Adrenal gland (tissue), 12 donors: ENCODE measurements around the gene ARHGAP25. TPM values are rescaled to one million over a fixed set of nuclear protein-coding genes. Genes with fewer than 3 reads are reported as not detected.

Source experiments
- DNase-seq, 7 donors: peaks; one replicate each; pipeline ENCODE4 v3.0.0-alpha.2; 2019 to 2020
- H3K27ac ChIP-seq, 5 donors: fragments of 200-600 bp; sonication (generic) in 4 of 5; 1 replicate in 3 of 5; 2 replicates in 2 of 5; pipeline versions ENCODE4 v1.5.1 to v1.8.0; 2016 to 2020; ENCODE audit warnings: mild to moderate bottlenecking in 1 of 5
- H3K27me3 ChIP-seq: fragments of 200-600 bp; 2 replicates; pipeline ENCODE4 v1.8.0; 2021
- H3K36me3 ChIP-seq, 2 donors: fragments of 200-600 bp; replicated peaks in 1 of 2; 1 replicate in 1 of 2; 2 replicates in 1 of 2; pipeline versions ENCODE4 v1.5.1 to v1.8.0; 2018 to 2022
- H3K4me1 ChIP-seq, 2 donors: fragments of 200-600 bp; replicated peaks in 1 of 2; 1 replicate in 1 of 2; 2 replicates in 1 of 2; pipeline versions ENCODE4 v1.5.1 to v1.8.0; 2018 to 2021
- H3K4me3 ChIP-seq, 4 donors: fragments of 200-600 bp; sonication (generic) in 3 of 4; one replicate each; pipeline ENCODE4 v1.5.1; 2016 to 2018
- H3K9me3 ChIP-seq, 3 donors: fragments of 200-600 bp; sonication (generic) in 1 of 3; replicated peaks in 1 of 3; 1 replicate in 2 of 3; 2 replicates in 1 of 3; pipeline versions ENCODE4 v1.5.1 to v1.8.0; 2016 to 2021
- POLR2A ChIP-seq, 2 donors: fragments of 450-650 bp; IDR thresholded peaks; one replicate each; pipeline ENCODE4 v1.6.1; 2017; ENCODE audit warnings: antibody characterized with exemption in 2 of 2, mild to moderate bottlenecking in 2 of 2, moderate library complexity in 1 of 2
- WGBS, 4 donors: extraction: QIAGEN DNeasy Blood & Tissue Kit in 2 of 4; methylation state at CpG; one replicate each; pipeline versions ENCODE4 v1.1.5 to v1.1.7; 2013 to 2017; 5-methylcytosine and 5-hydroxymethylcytosine counted together
- intact Hi-C, 2 donors: fragments of 100-400 bp; cut with DNase I; formaldehyde crosslinking; loops; one replicate each; pipeline versions ENCODE4 v1.14.1 to v1.15.0; 2022 to 2023
- polyA plus RNA-seq, 3 donors: library from polyadenylated mRNA; stranded (reverse); fragments of 200-250 nt in 2 of 3; fragments of 350-450 nt in 1 of 3; fragmentation: Illumina TruSeq in 1 of 3; extraction: RNeasy Lipid Tissue Mini Kit (QIAGEN cat#74804) in 1 of 3; gene quantifications; one replicate each; pipeline ENCODE4 v1.2.3, GENCODE V29; 2013 to 2014
- total RNA-seq, 9 donors: library from RNA; depleted of rRNA in 4 of 9; stranded (reverse); fragments of >200 nt in 4 of 9; fragments of 120-200 nt in 1 of 9; fragmentation: NEBNext Ultra II Directional in 1 of 9; extraction: Animal tissue kit (Norgen Biotek cat#: 25700) in 1 of 9; gene quantifications; one replicate each; pipeline versions ENCODE4 v1.1.0 to v1.2.4, GENCODE V29; 2013 to 2023
- TF ChIP-seq, protein P1 (sequence below), 6 experiments: fragments of 450-650 bp in 4 of 6; fragments of 200-600 bp in 2 of 6; sonication (generic) in 1 of 6; IDR thresholded peaks; 1 replicate in 5 of 6; 2 replicates in 1 of 6; pipeline versions ENCODE4 v1.5.1 to v1.8.0; 2016 to 2021; ENCODE audit warnings: antibody characterized with exemption in 6 of 6, mild to moderate bottlenecking in 2 of 6, moderate library complexity in 1 of 6
- donor health status: healthy with polysubstance abuse.
- donor health status: Bipolar disorder and iron deficiency.
- donor health status: DM: yes; HTN: yes; CAD: no.
- donor health status: DM: no; HTN: no; CAD: no.
- donor health status: DM: no; HTN: no; CAD: no.
- donor health status: DM: yes; HTN: yes; CAD: no.

The ARHGAP25 gene
- total and polyA plus RNA-seq, 12 donors = 5.5 to 17.6 (median 10.6) TPM

DNA sequence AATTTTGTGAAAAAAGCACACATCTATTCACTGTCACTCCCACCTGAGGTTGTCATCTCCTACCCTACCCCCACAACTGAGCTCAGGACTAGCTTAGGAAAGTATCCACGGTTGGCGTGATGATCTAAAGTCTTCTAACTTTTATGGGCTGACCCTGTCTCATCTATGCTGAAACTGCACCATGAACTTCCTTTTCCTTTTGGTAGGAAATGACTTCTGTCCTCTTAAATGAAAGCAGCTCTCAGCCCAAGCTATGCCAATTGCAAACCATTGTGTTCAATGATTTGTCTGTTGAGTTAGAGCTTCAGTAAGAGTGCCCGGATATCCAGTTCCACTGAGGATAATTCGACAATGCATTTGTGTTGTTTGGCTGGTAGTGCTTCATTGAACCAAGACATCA, 52.7 kb downstream of the ARHGAP25 start:
- intact Hi-C loops = no loop called here
- H3K27ac ChIP-seq = no peak overlapping the region
- H3K27me3 ChIP-seq = no peaks in the 10 kb centered on the region
- no peak for TF ChIP-seq POLR2A (IDR thresholded peaks at IDR 0.05)
- 62 to 79% (median 78%) methylated on average over 4 of the region's 4 CpGs for WGBS, 4 donors
- no peaks in the 10 kb centered on the region for H3K9me3 ChIP-seq
- peaks cover 0 to 13% of the 10 kb centered on the region in 2 donors for H3K36me3 ChIP-seq
- H3K4me1 ChIP-seq = peaks cover 0 to 6% of the 10 kb centered on the region in 2 donors
- H3K4me3 ChIP-seq = no peak overlapping the region
- no peak for DNase-seq

DNA sequence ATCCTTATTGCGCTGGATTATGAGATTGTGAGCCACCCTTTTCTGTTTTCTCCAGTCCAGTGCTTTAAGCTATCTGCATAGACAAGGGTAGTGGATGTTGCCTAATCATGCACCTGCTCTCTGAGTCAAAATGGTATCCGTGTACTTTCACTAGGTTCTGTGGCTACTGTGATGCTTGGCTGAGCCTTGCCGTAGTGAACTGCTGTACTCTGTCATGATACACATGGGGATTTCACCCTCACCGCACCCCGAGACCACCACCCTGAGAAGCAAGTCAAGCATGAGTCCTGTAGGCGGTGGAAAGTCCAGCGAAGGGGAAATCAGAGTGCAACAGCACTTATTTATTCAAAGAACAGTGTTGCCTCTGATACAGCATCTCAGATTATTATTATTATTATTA, 55.0 kb downstream of the ARHGAP25 start:
- H3K9me3 ChIP-seq = no peaks in the 10 kb centered on the region
- H3K4me3 ChIP-seq = no peak overlapping the region
- DNase-seq = no peak
- 79 to 94% (median 89%) methylated on average over 7 of the region's 7 CpGs for WGBS, 4 donors
- TF ChIP-seq, protein P1, sequence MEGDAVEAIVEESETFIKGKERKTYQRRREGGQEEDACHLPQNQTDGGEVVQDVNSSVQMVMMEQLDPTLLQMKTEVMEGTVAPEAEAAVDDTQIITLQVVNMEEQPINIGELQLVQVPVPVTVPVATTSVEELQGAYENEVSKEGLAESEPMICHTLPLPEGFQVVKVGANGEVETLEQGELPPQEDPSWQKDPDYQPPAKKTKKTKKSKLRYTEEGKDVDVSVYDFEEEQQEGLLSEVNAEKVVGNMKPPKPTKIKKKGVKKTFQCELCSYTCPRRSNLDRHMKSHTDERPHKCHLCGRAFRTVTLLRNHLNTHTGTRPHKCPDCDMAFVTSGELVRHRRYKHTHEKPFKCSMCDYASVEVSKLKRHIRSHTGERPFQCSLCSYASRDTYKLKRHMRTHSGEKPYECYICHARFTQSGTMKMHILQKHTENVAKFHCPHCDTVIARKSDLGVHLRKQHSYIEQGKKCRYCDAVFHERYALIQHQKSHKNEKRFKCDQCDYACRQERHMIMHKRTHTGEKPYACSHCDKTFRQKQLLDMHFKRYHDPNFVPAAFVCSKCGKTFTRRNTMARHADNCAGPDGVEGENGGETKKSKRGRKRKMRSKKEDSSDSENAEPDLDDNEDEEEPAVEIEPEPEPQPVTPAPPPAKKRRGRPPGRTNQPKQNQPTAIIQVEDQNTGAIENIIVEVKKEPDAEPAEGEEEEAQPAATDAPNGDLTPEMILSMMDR (IDR thresholded peaks at IDR 0.05) = no peak
- TF ChIP-seq POLR2A (IDR thresholded peaks at IDR 0.05) = no peak
- H3K4me1 ChIP-seq = peaks cover 0 to 3% of the 10 kb centered on the region in 2 donors
- no peaks in the 10 kb centered on the region for H3K27me3 ChIP-seq
- peaks cover 0 to 9% of the 10 kb centered on the region in 2 donors for H3K36me3 ChIP-seq
- intact Hi-C loops = no loop called here
- no peak overlapping the region for H3K27ac ChIP-seq

DNA sequence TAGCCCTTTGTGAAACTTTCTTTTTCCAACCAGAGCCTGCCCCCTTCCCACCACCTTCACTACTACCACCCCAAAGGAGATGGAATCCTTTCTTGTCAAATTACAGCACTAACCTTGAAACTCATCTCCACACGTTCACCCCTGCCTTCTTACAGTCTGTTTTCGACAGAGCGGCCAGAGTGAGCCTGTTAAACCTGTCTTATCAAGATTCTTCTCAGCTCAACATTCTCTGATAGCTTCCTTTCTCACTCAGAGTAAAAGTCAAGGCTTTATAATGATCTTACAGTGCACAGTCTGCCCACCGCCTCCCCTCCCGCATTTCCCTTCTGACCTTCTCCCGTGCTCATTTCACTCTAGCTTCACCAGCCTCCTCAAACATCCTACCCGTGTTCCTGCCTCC, 56.0 kb downstream of the ARHGAP25 start:
- TF ChIP-seq, protein P1 (IDR thresholded peaks at IDR 0.05) = no peak
- no peak for TF ChIP-seq POLR2A (IDR thresholded peaks at IDR 0.05)
- no peaks in the 10 kb centered on the region for H3K9me3 ChIP-seq
- H3K27me3 ChIP-seq = no peaks in the 10 kb centered on the region
- no peak for DNase-seq
- H3K36me3 ChIP-seq = peaks cover 0 to 9% of the 10 kb centered on the region in 2 donors
- intact Hi-C loops = no loop called here
- no peak overlapping the region for H3K4me3 ChIP-seq
- H3K4me1 ChIP-seq = peaks cover 0 to 9% of the 10 kb centered on the region in 2 donors
- 60 to 73% (median 61%) methylated on average over 7 of the region's 7 CpGs for WGBS, 4 donors
- H3K27ac ChIP-seq = no peak overlapping the region

DNA sequence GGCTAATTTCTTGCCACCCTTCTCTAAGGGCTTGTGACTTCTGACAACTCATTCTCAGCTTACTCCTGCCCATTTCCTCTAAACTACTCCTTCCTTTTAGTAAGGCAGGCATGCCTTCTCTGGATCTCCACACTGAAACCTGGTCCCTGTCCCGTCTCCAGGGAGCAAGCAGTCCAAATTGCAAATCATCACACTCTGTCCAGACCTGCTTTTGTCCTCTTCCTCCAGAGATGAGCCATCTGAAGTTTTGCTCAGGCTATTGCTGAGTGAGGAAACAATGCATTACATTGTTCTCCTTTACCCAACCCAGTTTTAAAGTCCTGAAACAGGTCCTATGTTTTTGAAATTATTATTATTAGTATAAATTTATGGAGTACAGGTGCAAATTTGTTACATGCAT, 57.3 kb downstream of the ARHGAP25 start:
- Histone ChIP-seq H3K4me1 (peaks cover 0 to 9% of the 10 kb centered on the region in 2 donors), H3K36me3 (peaks cover 0 to 9% of the 10 kb centered on the region in 2 donors), H3K27me3 (no peaks in the 10 kb centered on the region), H3K9me3 (no peaks in the 10 kb centered on the region), H3K4me3 (no peak overlapping the region), H3K27ac (no peak overlapping the region)
- intact Hi-C loops = no loop called here
- no peak for DNase-seq
- TF ChIP-seq, protein P1 (IDR thresholded peaks at IDR 0.05) = no peak
- TF ChIP-seq POLR2A (IDR thresholded peaks at IDR 0.05) = no peak
- 54 to 86% (median 75%) methylated on average over 1 of the region's 1 CpG for WGBS, 4 donors

DNA sequence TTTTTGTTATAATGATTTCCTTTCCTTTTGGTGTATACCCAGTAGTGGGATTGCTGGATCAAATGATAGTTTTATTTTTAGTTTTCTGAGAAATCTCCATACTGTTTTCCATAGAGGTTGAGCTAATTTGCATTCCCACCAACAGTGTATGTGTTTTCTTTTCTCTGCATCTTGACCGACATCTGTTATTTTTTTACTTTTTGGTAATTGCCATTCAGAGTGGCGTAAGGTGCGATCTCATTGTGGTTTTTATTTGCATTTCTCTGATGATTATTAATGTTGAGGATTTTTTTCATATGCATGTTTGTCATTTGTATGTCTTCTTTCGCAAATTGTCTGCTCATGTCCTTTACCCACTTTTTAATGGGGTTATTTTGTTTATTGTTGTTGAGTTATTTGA, 58.1 kb downstream of the ARHGAP25 start:
- Histone ChIP-seq H3K27ac (no peak overlapping the region), H3K4me1 (peaks cover 0 to 15% of the 10 kb centered on the region in 2 donors), H3K36me3 (peaks cover 0 to 9% of the 10 kb centered on the region in 2 donors), H3K27me3 (no peaks in the 10 kb centered on the region), H3K9me3 (no peaks in the 10 kb centered on the region), H3K4me3 (no peak overlapping the region)
- intact Hi-C loops = no loop called here
- no peak for DNase-seq
- TF ChIP-seq, protein P1 (IDR thresholded peaks at IDR 0.05) = no peak
- TF ChIP-seq POLR2A (IDR thresholded peaks at IDR 0.05) = no peak
- 93 to 96% (median 94%) methylated on average over 4 of the region's 4 CpGs for WGBS, 4 donors
